PC-9 (cell line): ENCODE data around the gene DLG3.

Experiments used
- CTCF ChIP-seq: fragments of 200-600 bp; sonication (generic); conservative IDR thresholded peaks from 2 replicates; pipeline ENCODE4 v1.6.1; 2017; ENCODE audit warnings: mixed run types, antibody characterized with exemption, mild to moderate bottlenecking, moderate library complexity
- EZH2 ChIP-seq: fragments of 200-600 bp; sonication (generic); IDR thresholded peaks from 2 replicates; pipeline ENCODE4 v1.8.0; 2017; ENCODE audit warnings: antibody characterized with exemption, low read depth

- TF ChIP-seq EZH2 (no peak), CTCF (no peak)
These were observed 34.7 kb downstream of the DLG3 start for GRCh38 chrX:70479247-70479921.
